GM18907 (cell line): ENCODE measurements around the gene LAMA5.

Experiments
- ATAC-seq: cut with Tn5 transposase; IDR thresholded peaks from one replicate; pipeline ENCODE4 v1.9.1; 2021; ENCODE audit warnings: mild to moderate bottlenecking, moderate library complexity; ENCODE audit not compliant: unreplicated experiment

The LAMA5 gene

GRCh38 chr20:62274332-62274950 lies 92.7 kb downstream of the LAMA5 start:
- no peak for ATAC-seq

- ATAC-seq = no peak
Observed at GRCh38 chr20:62273416-62273815, 93.7 kb downstream of the LAMA5 start.

- no peak for ATAC-seq
Observed at GRCh38 chr20:62272200-62272599, 94.9 kb downstream of the LAMA5 start.

DNA sequence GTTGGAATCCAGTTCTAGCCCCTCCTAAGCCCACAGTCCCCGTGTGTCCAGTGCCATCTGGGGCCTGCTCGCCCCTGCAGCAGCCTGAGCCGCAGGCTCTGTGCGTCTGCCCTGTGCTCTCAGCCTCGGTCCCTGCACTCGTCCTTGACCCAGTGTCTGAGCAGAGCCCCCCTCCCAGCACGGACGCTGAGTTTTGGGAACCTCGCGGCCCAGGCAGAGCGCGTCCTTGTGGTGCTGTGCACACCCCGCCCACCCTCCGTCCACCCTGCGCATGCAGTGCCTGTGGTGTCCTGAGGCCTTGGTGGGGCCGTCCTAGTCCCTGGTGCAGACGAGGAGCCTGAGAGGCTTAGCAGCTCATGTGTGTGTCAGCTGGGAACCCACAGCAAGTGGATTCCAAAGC lies 97.2 kb downstream of the LAMA5 start:
- no peak for ATAC-seq

GRCh38 chr20:62269378-62269777 lies 97.7 kb downstream of the LAMA5 start:
- no peak for ATAC-seq

- ATAC-seq = no peak
Observed at GRCh38 chr20:62268228-62268900, 98.7 kb downstream of the LAMA5 start.

GRCh38 chr20:62267543-62267942 lies 99.6 kb downstream of the LAMA5 start:
- no peak for ATAC-seq

GRCh38 chr20:62266851-62267250 lies 100.3 kb downstream of the LAMA5 start:
- ATAC-seq = no peak

- ATAC-seq = no peak
Observed at GRCh38 chr20:62266340-62266739, 100.8 kb downstream of the LAMA5 start.

GRCh38 chr20:62265365-62265764 lies 101.7 kb downstream of the LAMA5 start:
- no peak for ATAC-seq

GRCh38 chr20:62263396-62263795 lies 103.7 kb downstream of the LAMA5 start:
- no peak for ATAC-seq

- no peak for ATAC-seq
Observed at GRCh38 chr20:62262064-62262463, 105.0 kb downstream of the LAMA5 start.

DNA sequence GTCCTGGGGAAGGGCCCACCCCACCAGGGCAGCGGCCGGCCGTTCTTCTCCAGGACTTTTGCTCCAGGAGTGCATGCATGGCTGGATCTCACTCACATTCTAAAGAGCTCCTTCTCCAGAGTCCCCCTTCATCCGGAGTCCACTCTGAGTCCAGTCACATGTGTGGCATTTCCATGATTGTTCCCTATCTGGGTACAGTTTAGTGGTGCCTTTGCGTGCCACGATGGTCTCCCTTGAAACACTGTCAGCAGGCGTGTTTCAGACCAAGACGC lies 107.9 kb downstream of the LAMA5 start:
- no peak for ATAC-seq
